CD4-positive, CD25-positive, alpha-beta regulatory T cell (primary cell): Measurements from ENCODE around the gene KCNC3. TPM values are rescaled to one million over a fixed set of nuclear protein-coding genes. Genes with fewer than 3 reads are reported as not detected.
A peak's percentile ranks its signal among the peaks of the same experiment; 100 is the strongest.

ENCODE experiments used
- ATAC-seq, 2 donors: fragments of 150-1000 bp; cut with Tn5 transposase; one replicate each; pipeline ENCODE4 v1.10.0; 2021; ENCODE audit warnings: low read depth in 2 of 2, moderate number of reproducible peaks in 2 of 2, moderate library complexity in 1 of 2
- DNase-seq, 3 donors: peaks; one replicate each; pipeline versions ENCODE4 v3.0.0 to v3.0.0-alpha.2; 2012 to 2022; ENCODE audit warnings: mixed read lengths in 1 of 3
- H3K27ac ChIP-seq: one replicate; pipeline ENCODE4 v1.7.0; 2013; ENCODE audit warnings: mild to moderate bottlenecking, low read length; ENCODE audit not compliant: insufficient read depth, poor library complexity, severe bottlenecking
- H3K27me3 ChIP-seq: one replicate; pipeline ENCODE4 v1.7.0; 2013; ENCODE audit warnings: low read length; ENCODE audit not compliant: control insufficient read depth, insufficient read depth
- H3K36me3 ChIP-seq: one replicate; pipeline ENCODE4 v1.7.0; 2013; ENCODE audit warnings: mild to moderate bottlenecking, low read length, moderate library complexity; ENCODE audit not compliant: control insufficient read depth, insufficient read depth
- H3K4me1 ChIP-seq: 2 replicates; pipeline ENCODE4 v1.7.0; 2013; ENCODE audit warnings: mild to moderate bottlenecking, low read length; ENCODE audit not compliant: insufficient read depth, control insufficient read depth, poor library complexity, severe bottlenecking
- H3K4me3 ChIP-seq: one replicate; pipeline ENCODE4 v1.7.0; 2013; ENCODE audit warnings: low read depth, mild to moderate bottlenecking, low read length, moderate library complexity
- H3K9me3 ChIP-seq, 2 experiments: 1 replicate in 1 of 2; 2 replicates in 1 of 2; pipeline ENCODE4 v1.7.0; 2013; ENCODE audit warnings: low read length in 2 of 2, mild to moderate bottlenecking in 1 of 2, moderate library complexity in 1 of 2; ENCODE audit not compliant: control insufficient read depth in 2 of 2
- H3K27ac Mint-ChIP-seq, 3 donors: one replicate each; pipeline ENCODE4 v1.8.0; 2020 to 2022; ENCODE audit warnings: mild to moderate bottlenecking in 3 of 3, mixed read lengths in 3 of 3, moderate library complexity in 2 of 3
- H3K27me3 Mint-ChIP-seq: one replicate; pipeline ENCODE4 v1.8.0; 2022; ENCODE audit warnings: mild to moderate bottlenecking, mixed read lengths
- H3K36me3 Mint-ChIP-seq: one replicate; pipeline ENCODE4 v1.8.0; 2020; ENCODE audit warnings: mixed read lengths
- H3K4me1 Mint-ChIP-seq, 4 donors: one replicate each; pipeline ENCODE4 v1.8.0; 2020 to 2022; ENCODE audit warnings: mixed read lengths in 4 of 4, mild to moderate bottlenecking in 1 of 4
- H3K4me3 Mint-ChIP-seq, 4 donors: one replicate each; pipeline ENCODE4 v1.8.0; 2020 to 2022; ENCODE audit warnings: mild to moderate bottlenecking in 4 of 4, mixed read lengths in 4 of 4, moderate library complexity in 3 of 4
- H3K9me3 Mint-ChIP-seq, 7 donors: one replicate each; pipeline ENCODE4 v1.8.0; 2020 to 2022; ENCODE audit warnings: mixed read lengths in 7 of 7, mild to moderate bottlenecking in 3 of 7, moderate library complexity in 2 of 7
- polyA plus RNA-seq, 4 donors: library from polyadenylated mRNA; unstranded; fragments of 300-500 nt; fragmentation: Illumina TruSeq; gene quantifications; one replicate each; pipeline ENCODE4 v1.2.3, GENCODE V29; 2021
- total RNA-seq: library from RNA; stranded (reverse); gene quantifications from one replicate; pipeline ENCODE4 v1.2.3, GENCODE V29; 2022

Gene KCNC3
- total and polyA plus RNA-seq, 5 donors from 2014 or later = 1.4 TPM; not detected in 4

DNA sequence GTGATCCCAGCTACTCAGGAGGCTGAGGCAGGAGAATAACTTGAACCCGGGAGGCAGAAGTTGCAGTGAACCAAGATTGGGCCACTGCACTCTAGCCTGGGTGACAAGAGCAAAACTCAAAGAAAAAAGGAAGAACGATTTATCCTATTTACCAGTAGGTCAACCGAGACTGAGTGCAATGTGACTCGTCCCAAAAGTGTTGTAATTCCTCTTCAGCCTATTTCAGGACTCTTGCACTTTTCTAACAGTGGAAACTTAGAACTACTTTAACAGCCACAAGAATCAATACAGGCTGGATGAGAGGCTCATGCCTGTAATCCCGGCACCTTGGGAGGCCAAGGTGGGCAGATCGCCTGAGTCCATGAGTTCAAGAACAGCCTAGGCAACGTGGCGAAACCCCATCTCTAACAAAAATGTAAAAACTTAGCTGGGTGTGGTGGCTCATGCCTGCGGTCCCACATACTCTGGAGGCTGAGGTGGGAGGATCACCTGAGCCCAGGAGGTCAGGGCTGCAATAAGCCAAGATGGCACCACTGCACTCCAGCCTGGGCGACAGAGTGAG lies 42.8 kb upstream of the KCNC3 start:
- H3K4me1 ChIP-seq = peaks cover 17% of the 10 kb centered on the region
- H3K36me3 ChIP-seq = no peaks in the 10 kb centered on the region
- H3K36me3 Mint-ChIP-seq = no peaks in the 10 kb centered on the region
- H3K27ac Mint-ChIP-seq = no peak overlapping the region
- peaks cover 0 to 20% (median 13%) of the 10 kb centered on the region in 4 donors for H3K4me1 Mint-ChIP-seq
- H3K9me3 ChIP-seq = no peaks in the 10 kb centered on the region
- H3K27me3 Mint-ChIP-seq = no peaks in the 10 kb centered on the region
- H3K9me3 Mint-ChIP-seq = peaks cover 0 to 2% (median 0%) of the 10 kb centered on the region in 7 donors
- H3K4me3 Mint-ChIP-seq = peak overlapping the region in 1 of 4 donors; percentile 87
- ATAC-seq (no peak), DNase-seq (no peak)
- H3K27me3 ChIP-seq = no peaks in the 10 kb centered on the region
- no peak overlapping the region for H3K4me3 ChIP-seq
- H3K27ac ChIP-seq = no peak overlapping the region

DNA sequence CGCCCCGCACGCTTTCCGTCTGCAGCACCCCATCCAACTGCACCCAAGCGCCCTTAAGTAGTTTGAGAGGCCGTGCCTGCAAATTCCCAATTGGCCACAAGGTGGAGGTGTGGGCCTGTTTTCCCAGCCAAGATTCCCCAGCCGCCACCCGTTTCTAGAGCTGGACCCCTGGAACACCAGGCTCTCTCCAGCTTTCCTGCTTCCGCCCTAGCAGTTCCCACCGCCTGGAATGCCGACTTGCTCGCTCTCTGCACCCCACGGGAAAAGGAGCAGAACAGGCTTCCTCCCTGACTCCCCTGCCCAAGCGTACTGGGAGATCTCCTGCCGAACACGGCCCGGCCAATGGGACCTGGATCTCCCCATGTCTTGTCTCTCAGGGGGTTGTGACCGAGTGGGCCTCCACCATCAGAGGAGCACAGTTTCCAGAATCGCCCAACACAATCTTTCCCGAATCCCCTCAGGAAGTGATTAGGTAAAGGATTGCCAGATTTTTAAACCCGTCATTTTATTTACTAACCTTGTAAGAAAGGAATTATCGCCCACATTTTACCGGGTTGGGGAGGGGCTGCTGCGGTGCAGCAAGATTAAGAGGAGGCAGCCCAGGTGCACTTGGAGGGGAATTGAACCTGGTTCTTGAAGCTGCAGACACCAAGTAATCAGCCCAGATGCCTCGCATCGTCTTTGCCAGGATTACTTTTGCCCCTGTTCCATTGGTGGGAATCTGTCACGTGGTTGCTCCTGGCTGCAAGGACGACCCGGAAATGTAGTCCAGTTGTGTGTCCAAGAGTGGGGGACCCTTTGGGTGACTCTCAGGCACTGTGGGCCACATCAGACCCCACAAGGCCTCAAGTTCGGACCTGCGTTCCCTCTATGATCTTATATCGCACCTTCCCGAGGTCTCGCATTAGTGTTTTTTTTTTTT lies 39.7 kb upstream of the KCNC3 start:
- H3K4me1 Mint-ChIP-seq = peaks cover 0 to 34% (median 21%) of the 10 kb centered on the region in 4 donors
- peak overlapping the region; percentile 65 for H3K4me3 ChIP-seq
- H3K27ac ChIP-seq = peak overlapping the region; percentile 21
- H3K9me3 Mint-ChIP-seq = no peaks in the 10 kb centered on the region
- DNase-seq (peak; percentile 60 to 83 (median 74)), ATAC-seq (peak; percentile 61 to 64)
- peak overlapping the region; percentile 84 to 91 (median 91) for H3K4me3 Mint-ChIP-seq
- H3K36me3 ChIP-seq = no peaks in the 10 kb centered on the region
- peak overlapping the region; percentile 84 to 90 (median 89) for H3K27ac Mint-ChIP-seq
- no peaks in the 10 kb centered on the region for H3K36me3 Mint-ChIP-seq
- H3K27me3 ChIP-seq = no peaks in the 10 kb centered on the region
- peaks cover 24% of the 10 kb centered on the region for H3K4me1 ChIP-seq
- no peaks in the 10 kb centered on the region for H3K9me3 ChIP-seq
- H3K27me3 Mint-ChIP-seq = no peaks in the 10 kb centered on the region

GRCh38 chr19:50365434-50366306 lies 36.5 kb upstream of the KCNC3 start, which contains the start of gene NAPSA:
NAPSA (minus strand) TSS chr19:50365639; CDS start chr19:50365621, 18 bp downstream.
- H3K27ac ChIP-seq = peak within 1 kb of the TSS; percentile 5
- no peak within 1 kb of the TSS for H3K4me3 ChIP-seq
- Mint-ChIP-seq H3K27ac (peak within 1 kb of the TSS; percentile 67 to 69 (median 69)), H3K4me1 (peaks cover 0 to 57% (median 28%) of the 10 kb centered on the region in 4 donors), H3K36me3 (no peaks in the 10 kb centered on the region), H3K9me3 (no peaks in the 10 kb centered on the region), H3K4me3 (peak within 1 kb of the TSS; percentile 61 to 79 (median 70)), H3K27me3 (no peaks in the 10 kb centered on the region)
- H3K36me3 ChIP-seq = no peaks in the 10 kb centered on the region
- DNase-seq (peak in 1 of 3 donors; percentile 34), ATAC-seq (no peak)
- no peaks in the 10 kb centered on the region for H3K27me3 ChIP-seq
- H3K9me3 ChIP-seq = no peaks in the 10 kb centered on the region
- peaks cover 29% of the 10 kb centered on the region for H3K4me1 ChIP-seq

- Histone ChIP-seq H3K27ac (no peak overlapping the region), H3K4me1 (peaks cover 21% of the 10 kb centered on the region), H3K9me3 (no peaks in the 10 kb centered on the region), H3K27me3 (no peaks in the 10 kb centered on the region), H3K4me3 (no peak overlapping the region), H3K36me3 (no peaks in the 10 kb centered on the region)
- peaks cover 12 to 68% (median 23%) of the 10 kb centered on the region in 4 donors for H3K4me1 Mint-ChIP-seq
- H3K9me3 Mint-ChIP-seq = no peaks in the 10 kb centered on the region
- peak overlapping the region in 2 of 3 donors; percentile 48 to 95 for H3K27ac Mint-ChIP-seq
- H3K36me3 Mint-ChIP-seq = no peaks in the 10 kb centered on the region
- peak overlapping the region in 2 of 4 donors; percentile 15 to 58 for H3K4me3 Mint-ChIP-seq
- ATAC-seq (no peak), DNase-seq (peak in 1 of 3 donors; percentile 21)
- H3K27me3 Mint-ChIP-seq = peaks cover 1% of the 10 kb centered on the region
Measured at GRCh38 chr19:50362656-50363424, 33.7 kb upstream of the KCNC3 start.

DNA sequence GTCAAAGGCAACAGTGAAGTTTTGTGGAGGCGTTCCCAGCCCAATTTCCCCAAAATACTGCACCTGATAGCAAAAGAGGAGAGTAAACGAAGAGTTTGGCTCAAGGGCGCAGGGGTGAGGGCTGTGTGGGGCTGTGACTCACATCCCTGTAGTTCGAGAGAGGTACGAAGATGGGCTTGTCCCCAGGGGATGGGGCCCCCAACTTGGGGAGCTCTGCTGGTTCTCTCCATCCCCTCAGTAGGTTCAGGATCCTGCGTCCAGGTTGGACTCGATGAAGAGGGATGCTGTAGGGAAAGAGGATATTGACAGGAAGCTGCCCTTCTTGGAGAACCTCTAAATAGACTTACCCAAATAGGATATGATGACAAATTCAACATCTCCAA lies 32.8 kb upstream of the KCNC3 start:
- H3K27ac Mint-ChIP-seq = peak overlapping the region in 1 of 3 donors; percentile 15
- Histone ChIP-seq H3K27me3 (no peaks in the 10 kb centered on the region), H3K27ac (no peak overlapping the region), H3K9me3 (no peaks in the 10 kb centered on the region), H3K36me3 (no peaks in the 10 kb centered on the region), H3K4me3 (no peak overlapping the region), H3K4me1 (peaks cover 25% of the 10 kb centered on the region)
- peaks cover 10% of the 10 kb centered on the region for H3K27me3 Mint-ChIP-seq
- no peaks in the 10 kb centered on the region for H3K9me3 Mint-ChIP-seq
- DNase-seq (no peak), ATAC-seq (no peak)
- H3K4me3 Mint-ChIP-seq = peak overlapping the region in 2 of 4 donors; percentile 13 to 15
- no peaks in the 10 kb centered on the region for H3K36me3 Mint-ChIP-seq
- H3K4me1 Mint-ChIP-seq = peaks cover 14 to 73% (median 27%) of the 10 kb centered on the region in 4 donors

- Histone ChIP-seq H3K27ac (no peak overlapping the region), H3K9me3 (no peaks in the 10 kb centered on the region), H3K4me1 (peaks cover 29% of the 10 kb centered on the region), H3K36me3 (no peaks in the 10 kb centered on the region), H3K4me3 (no peak overlapping the region), H3K27me3 (no peaks in the 10 kb centered on the region)
- no peaks in the 10 kb centered on the region for H3K9me3 Mint-ChIP-seq
- peak overlapping the region in 2 of 3 donors; percentile 15 to 79 for H3K27ac Mint-ChIP-seq
- ATAC-seq (no peak), DNase-seq (peak in 1 of 3 donors; percentile 26)
- H3K4me1 Mint-ChIP-seq = peaks cover 16 to 76% (median 29%) of the 10 kb centered on the region in 4 donors
- peaks cover 10% of the 10 kb centered on the region for H3K27me3 Mint-ChIP-seq
- H3K4me3 Mint-ChIP-seq = peak overlapping the region in 3 of 4 donors; percentile 13 to 78 (median 15)
- H3K36me3 Mint-ChIP-seq = no peaks in the 10 kb centered on the region
Measured at GRCh38 chr19:50361290-50362029, 32.3 kb upstream of the KCNC3 start.
